HepG2 (cell line): ENCODE data around the gene UCN. TPM values are rescaled to one million over a fixed set of nuclear protein-coding genes. Genes with fewer than 3 reads are reported as not detected.
A peak's percentile ranks its signal among the peaks of the same experiment; 100 is the strongest.

Experiments
- EP300 ChIP-seq, 3 experiments: sonication (generic) in 1 of 3; formaldehyde crosslinking in 1 of 3; IDR thresholded peaks; 2 replicates each; pipeline versions ENCODE4 v1.5.1 to v1.6.1; 2011 to 2020; ENCODE audit warnings: low read depth in 2 of 3, low read length in 2 of 3, borderline replicate concordance in 1 of 3, improper control_type of control experiment in 1 of 3, mild to moderate bottlenecking in 1 of 3, missing genetic modification reagents in 1 of 3, moderate library complexity in 1 of 3
- ESRRA ChIP-seq: sonication (generic); formaldehyde crosslinking; IDR thresholded peaks from 2 replicates; pipeline ENCODE4 v1.5.1; 2020; ENCODE audit warnings: mild to moderate bottlenecking, low read depth, missing genetic modification reagents
- FOXA1 ChIP-seq, 2 experiments: fragments of 450-650 bp in 1 of 2; sonication (generic) in 1 of 2; formaldehyde crosslinking in 1 of 2; IDR thresholded peaks; 2 replicates each; pipeline versions ENCODE4 v1.4.0 to v1.6.1; 2016 to 2020; ENCODE audit warnings: missing genetic modification reagents in 1 of 2
- HES4 ChIP-seq: sonication (generic); formaldehyde crosslinking; IDR thresholded peaks from 2 replicates; pipeline ENCODE4 v1.9.0; 2021; ENCODE audit warnings: mild to moderate bottlenecking, missing genetic modification reagents, borderline replicate concordance
- JUNB ChIP-seq: sonication (generic); formaldehyde crosslinking; IDR thresholded peaks from 2 replicates; pipeline ENCODE4 v1.8.0; 2022; ENCODE audit warnings: missing genetic modification reagents, mild to moderate bottlenecking, borderline replicate concordance
- KDM5B ChIP-seq: sonication (generic); formaldehyde crosslinking; IDR thresholded peaks from 2 replicates; pipeline ENCODE4 v1.4.0; 2020; ENCODE audit warnings: missing genetic modification reagents, mild to moderate bottlenecking, borderline replicate concordance
- KLF15 ChIP-seq: sonication (generic); formaldehyde crosslinking; IDR thresholded peaks from 2 replicates; pipeline ENCODE4 v1.8.1; 2023; ENCODE audit warnings: borderline replicate concordance, mild to moderate bottlenecking, inconsistent platforms, missing genetic modification reagents, mixed read lengths
- MATR3 ChIP-seq: sonication (generic); formaldehyde crosslinking; IDR thresholded peaks from 2 replicates; pipeline ENCODE4 v1.4.0; 2020; ENCODE audit warnings: missing genetic modification reagents
- MTF1 ChIP-seq: sonication (generic); formaldehyde crosslinking; IDR thresholded peaks from 2 replicates; pipeline ENCODE4 v1.5.0; 2020; ENCODE audit warnings: missing genetic modification reagents
- NCOA2 ChIP-seq: sonication (generic); formaldehyde crosslinking; IDR thresholded peaks from 2 replicates; pipeline ENCODE4 v1.8.0; 2022; ENCODE audit warnings: inconsistent platforms
- NR2F1 ChIP-seq, 2 experiments: fragments of 450-650 bp in 1 of 2; formaldehyde crosslinking in 1 of 2; IDR thresholded peaks; 2 replicates each; pipeline versions ENCODE4 v1.5.0 to v1.6.1; 2016 to 2020; ENCODE audit warnings: mild to moderate bottlenecking in 1 of 2, missing compliant biosample characterization in 1 of 2, missing genetic modification reagents in 1 of 2, moderate library complexity in 1 of 2
- NR2F6 ChIP-seq, 2 experiments: IDR thresholded peaks; 2 replicates each; pipeline ENCODE4 v1.6.1; 2016; ENCODE audit warnings: antibody characterized with exemption in 1 of 2, mild to moderate bottlenecking in 1 of 2
- SAFB2 ChIP-seq: sonication (generic); formaldehyde crosslinking; IDR thresholded peaks from 2 replicates; pipeline ENCODE4 v1.5.1; 2020; ENCODE audit warnings: missing genetic modification reagents, low read depth, mild to moderate bottlenecking, borderline replicate concordance
- SIN3A ChIP-seq: IDR thresholded peaks from 2 replicates; pipeline ENCODE4 v1.6.1; 2011; ENCODE audit warnings: low read depth, mild to moderate bottlenecking, control low read depth, low read length, borderline replicate concordance
- SMAD3 ChIP-seq: sonication (generic); formaldehyde crosslinking; IDR thresholded peaks from 2 replicates; pipeline ENCODE4 v1.4.0; 2020; ENCODE audit warnings: missing genetic modification reagents
- TSC22D2 ChIP-seq: sonication (generic); formaldehyde crosslinking; IDR thresholded peaks from 2 replicates; pipeline ENCODE4 v1.5.1; 2020; ENCODE audit warnings: missing genetic modification reagents, mild to moderate bottlenecking, borderline replicate concordance
- ZBTB3 ChIP-seq: sonication (generic); formaldehyde crosslinking; IDR thresholded peaks from 2 replicates; pipeline ENCODE4 v1.4.0; 2020; ENCODE audit warnings: low read depth, mild to moderate bottlenecking, moderate library complexity, missing genetic modification reagents, borderline replicate concordance
- ZNF230 ChIP-seq: sonication (generic); formaldehyde crosslinking; IDR thresholded peaks from 2 replicates; pipeline ENCODE4 v1.4.0; 2020; ENCODE audit warnings: mild to moderate bottlenecking, missing genetic modification reagents
- ZNF253 ChIP-seq: sonication (generic); formaldehyde crosslinking; IDR thresholded peaks from 2 replicates; pipeline ENCODE4 v1.8.0; 2022; ENCODE audit warnings: mild to moderate bottlenecking, missing genetic modification reagents, borderline replicate concordance
- ZNF343 ChIP-seq: sonication (generic); formaldehyde crosslinking; IDR thresholded peaks from 2 replicates; pipeline ENCODE4 v1.4.0; 2020; ENCODE audit warnings: mild to moderate bottlenecking, missing genetic modification reagents
- ZNF775 ChIP-seq: sonication (generic); formaldehyde crosslinking; IDR thresholded peaks from 2 replicates; pipeline ENCODE4 v1.4.0; 2020; ENCODE audit warnings: missing genetic modification reagents, mild to moderate bottlenecking, moderate library complexity, borderline replicate concordance
- polyA plus RNA-seq, 8 experiments: library from polyadenylated mRNA; depleted of rRNA in 3 of 8; stranded (reverse) in 7 of 8; unstranded in 1 of 8; fragments of >200 nt; fragmentation: Illumina TruSeq in 4 of 8; extraction: Trizol in 4 of 8; gene quantifications; 2 replicates each; pipeline versions ENCODE4 v1.2.1 to v1.2.3, GENCODE V29; 2011 to 2016; ENCODE audit warnings: low read depth in 4 of 8, missing spikeins in 1 of 8, mixed read lengths in 1 of 8; ENCODE audit not compliant: insufficient read depth in 1 of 8
- total RNA-seq, 5 experiments: library from RNA; depleted of rRNA; stranded (reverse); fragments of >200 nt; fragmentation: Illumina TruSeq; extraction: Trizol; gene quantifications; 2 replicates each; pipeline ENCODE4 v1.2.3, GENCODE V29; 2016; ENCODE audit warnings: low read depth in 1 of 5
- TF ChIP-seq, protein P1 (sequence below): sonication (generic); formaldehyde crosslinking; IDR thresholded peaks from 2 replicates; pipeline ENCODE4 v1.4.0; 2020; ENCODE audit warnings: missing genetic modification reagents
- TF ChIP-seq, protein P2 (sequence below): sonication (generic); formaldehyde crosslinking; conservative IDR thresholded peaks from 2 replicates; pipeline ENCODE4 v1.4.0; 2020; ENCODE audit warnings: missing genetic modification reagents
- TF ChIP-seq, protein P3 (sequence below): sonication (generic); formaldehyde crosslinking; IDR thresholded peaks from 2 replicates; pipeline ENCODE4 v1.4.0; 2020; ENCODE audit warnings: mild to moderate bottlenecking, missing genetic modification reagents

The UCN gene
- total and polyA plus RNA-seq, 2 of the 13 experiments (the other 11 are each of a cell fraction or from before 2014, with no cell fraction given) = 1.2 to 2.3 TPM

- TF ChIP-seq, protein P1, sequence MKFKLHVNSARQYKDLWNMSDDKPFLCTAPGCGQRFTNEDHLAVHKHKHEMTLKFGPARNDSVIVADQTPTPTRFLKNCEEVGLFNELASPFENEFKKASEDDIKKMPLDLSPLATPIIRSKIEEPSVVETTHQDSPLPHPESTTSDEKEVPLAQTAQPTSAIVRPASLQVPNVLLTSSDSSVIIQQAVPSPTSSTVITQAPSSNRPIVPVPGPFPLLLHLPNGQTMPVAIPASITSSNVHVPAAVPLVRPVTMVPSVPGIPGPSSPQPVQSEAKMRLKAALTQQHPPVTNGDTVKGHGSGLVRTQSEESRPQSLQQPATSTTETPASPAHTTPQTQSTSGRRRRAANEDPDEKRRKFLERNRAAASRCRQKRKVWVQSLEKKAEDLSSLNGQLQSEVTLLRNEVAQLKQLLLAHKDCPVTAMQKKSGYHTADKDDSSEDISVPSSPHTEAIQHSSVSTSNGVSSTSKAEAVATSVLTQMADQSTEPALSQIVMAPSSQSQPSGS (CRISPR knock-in tag) = peak; percentile 20; the same call in 1 of the 2 replicates
- peak; percentile 71 for TF ChIP-seq NR2F6 (IDR thresholded peaks at IDR 0.05)
- TF ChIP-seq NR2F6 (CRISPR knock-in tag; IDR thresholded peaks at IDR 0.05) = peak; percentile 87
- no peak for TF ChIP-seq HES4 (CRISPR knock-in tag)
- TF ChIP-seq NCOA2 = peak; percentile 20; the same call in 1 of the 2 replicates
- no peak for TF ChIP-seq FOXA1 (IDR thresholded peaks at IDR 0.05)
- TF ChIP-seq FOXA1 (CRISPR knock-in tag; IDR thresholded peaks at IDR 0.05) = no peak
- no peak for TF ChIP-seq JUNB (CRISPR knock-in tag)
- TF ChIP-seq KDM5B (CRISPR knock-in tag) = peak; percentile 39; the same call in 1 of the 2 replicates
- TF ChIP-seq MATR3 = no peak
- TF ChIP-seq, protein P2, sequence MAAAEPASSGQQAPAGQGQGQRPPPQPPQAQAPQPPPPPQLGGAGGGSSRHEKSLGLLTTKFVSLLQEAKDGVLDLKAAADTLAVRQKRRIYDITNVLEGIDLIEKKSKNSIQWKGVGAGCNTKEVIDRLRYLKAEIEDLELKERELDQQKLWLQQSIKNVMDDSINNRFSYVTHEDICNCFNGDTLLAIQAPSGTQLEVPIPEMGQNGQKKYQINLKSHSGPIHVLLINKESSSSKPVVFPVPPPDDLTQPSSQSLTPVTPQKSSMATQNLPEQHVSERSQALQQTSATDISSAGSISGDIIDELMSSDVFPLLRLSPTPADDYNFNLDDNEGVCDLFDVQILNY (CRISPR knock-in tag) = no peak
- TF ChIP-seq ZBTB3 (CRISPR knock-in tag) = 0 out of 2 replicates have a peak, but pooled peaks have one; percentile 69
- no peak for TF ChIP-seq SIN3A
- TF ChIP-seq ZNF343 (CRISPR knock-in tag) = no peak
- TF ChIP-seq ESRRA (CRISPR knock-in tag) = no peak
- TF ChIP-seq ZNF230 = 0 out of 2 replicates have a peak, but pooled peaks have one; percentile 26
- TF ChIP-seq MTF1 = no peak
- no peak for TF ChIP-seq KLF15 (CRISPR knock-in tag)
- 0 out of 4 replicates have a peak, but pooled peaks have one; percentile 57 for TF ChIP-seq NR2F1 (CRISPR knock-in tag; IDR thresholded peaks at IDR 0.05)
- no peak for TF ChIP-seq TSC22D2
- peak in 1 of 2 experiments; percentile 36; a peak in 1 of 4 replicates for TF ChIP-seq EP300 (IDR thresholded peaks at IDR 0.05; ENCODE audit: low read depth in 2 of 2, low read length in 2 of 2)
- no peak for TF ChIP-seq EP300 (CRISPR knock-in tag; IDR thresholded peaks at IDR 0.05; ENCODE audit: borderline replicate concordance)
- TF ChIP-seq ZNF253 (CRISPR knock-in tag) = no peak
- TF ChIP-seq, protein P3, sequence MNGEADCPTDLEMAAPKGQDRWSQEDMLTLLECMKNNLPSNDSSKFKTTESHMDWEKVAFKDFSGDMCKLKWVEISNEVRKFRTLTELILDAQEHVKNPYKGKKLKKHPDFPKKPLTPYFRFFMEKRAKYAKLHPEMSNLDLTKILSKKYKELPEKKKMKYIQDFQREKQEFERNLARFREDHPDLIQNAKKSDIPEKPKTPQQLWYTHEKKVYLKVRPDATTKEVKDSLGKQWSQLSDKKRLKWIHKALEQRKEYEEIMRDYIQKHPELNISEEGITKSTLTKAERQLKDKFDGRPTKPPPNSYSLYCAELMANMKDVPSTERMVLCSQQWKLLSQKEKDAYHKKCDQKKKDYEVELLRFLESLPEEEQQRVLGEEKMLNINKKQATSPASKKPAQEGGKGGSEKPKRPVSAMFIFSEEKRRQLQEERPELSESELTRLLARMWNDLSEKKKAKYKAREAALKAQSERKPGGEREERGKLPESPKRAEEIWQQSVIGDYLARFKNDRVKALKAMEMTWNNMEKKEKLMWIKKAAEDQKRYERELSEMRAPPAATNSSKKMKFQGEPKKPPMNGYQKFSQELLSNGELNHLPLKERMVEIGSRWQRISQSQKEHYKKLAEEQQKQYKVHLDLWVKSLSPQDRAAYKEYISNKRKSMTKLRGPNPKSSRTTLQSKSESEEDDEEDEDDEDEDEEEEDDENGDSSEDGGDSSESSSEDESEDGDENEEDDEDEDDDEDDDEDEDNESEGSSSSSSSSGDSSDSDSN = peak; percentile 29; the same call in 1 of the 2 replicates
- no peak for TF ChIP-seq SAFB2
- no peak for TF ChIP-seq SMAD3
- no peak for TF ChIP-seq ZNF775 (CRISPR knock-in tag)
These were observed 45.7 kb upstream of the UCN start (continued) for GRCh38 chr2:27353762-27354596.
